ENCODE data around the gene CCKAR.

CCKAR gene

GRCh38 chr4:26459054-26459755 lies 31.1 kb downstream of the CCKAR start:
- DNase-seq (ENCODE audit: low read depth in 2 of 2): no peak

- no peak for DNase-seq (ENCODE audit: low read depth in 2 of 2)
These were observed 32.1 kb downstream of the CCKAR start for GRCh38 chr4:26458157-26458561.

- no peak for DNase-seq (ENCODE audit: low read depth in 2 of 2)
These were observed 32.9 kb downstream of the CCKAR start for GRCh38 chr4:26457412-26457811.

- DNase-seq (ENCODE audit: low read depth in 2 of 2): no peak
These were observed 34.7 kb downstream of the CCKAR start for GRCh38 chr4:26455571-26455970.

GRCh38 chr4:26454961-26455360 lies 35.3 kb downstream of the CCKAR start:
- DNase-seq (ENCODE audit: low read depth in 2 of 2): no peak

- no peak for DNase-seq (ENCODE audit: low read depth in 2 of 2)
These were observed 37.4 kb downstream of the CCKAR start for GRCh38 chr4:26452565-26453531.

- DNase-seq (ENCODE audit: low read depth in 2 of 2): no peak
These were observed 38.7 kb downstream of the CCKAR start for GRCh38 chr4:26451597-26451996.

- no peak for DNase-seq (ENCODE audit: low read depth in 2 of 2)
These were observed 39.9 kb downstream of the CCKAR start for GRCh38 chr4:26450418-26450817.

GRCh38 chr4:26447378-26447777 lies 42.9 kb downstream of the CCKAR start:
- no peak for DNase-seq (ENCODE audit: low read depth in 2 of 2)

GRCh38 chr4:26441771-26442170 lies 48.5 kb downstream of the CCKAR start:
- no peak for DNase-seq (ENCODE audit: low read depth in 2 of 2)

- no peak for DNase-seq (ENCODE audit: low read depth in 2 of 2)
These were observed 49.2 kb downstream of the CCKAR start for GRCh38 chr4:26441102-26441501.

GRCh38 chr4:26434030-26434639 lies 56.1 kb downstream of the CCKAR start:
- DNase-seq (ENCODE audit: low read depth in 2 of 2): no peak

- DNase-seq (ENCODE audit: low read depth in 2 of 2): no peak
These were observed 56.7 kb downstream of the CCKAR start for GRCh38 chr4:26433556-26433955.

GRCh38 chr4:26432419-26432818 lies 57.9 kb downstream of the CCKAR start:
- DNase-seq (ENCODE audit: low read depth in 2 of 2): no peak

GRCh38 chr4:26431461-26432180 lies 58.7 kb downstream of the CCKAR start:
- no peak for DNase-seq (ENCODE audit: low read depth in 2 of 2)
